SU-DHL-6 (cell line): ENCODE measurements around the gene NACAD.

Experiments
- CTCF ChIP-seq: fragments of 200-600 bp; sonication (generic); IDR thresholded peaks from one replicate; pipeline ENCODE4 v1.5.1; 2017; ENCODE audit warnings: antibody characterized with exemption, mild to moderate bottlenecking, low read length, moderate library complexity; ENCODE audit not compliant: insufficient read depth, poor library complexity, severe bottlenecking
- EZH2phosphoT487 ChIP-seq: fragments of 200-600 bp; sonication (generic), shearing (Covaris generic); conservative IDR thresholded peaks from 2 replicates; pipeline ENCODE4 v1.6.1; 2018; ENCODE audit warnings: mild to moderate bottlenecking, antibody characterized with exemption, low read length, moderate library complexity, mixed read lengths

- TF ChIP-seq CTCF (no peak), EZH2phosphoT487 (no peak)
These were observed 18.6 kb upstream of the NACAD start for GRCh38 chr7:45107356-45107755.
